Esophagus squamous epithelium (tissue), 5 donors: Measurements from ENCODE around the gene ASB5. TPM values are rescaled to one million over a fixed set of nuclear protein-coding genes. Genes with fewer than 3 reads are reported as not detected.
"Not testable (repeated sequence)": the region's sequence is repeated elsewhere in the genome, so short reads cannot be mapped to it uniquely, and the experiment has no call there.

Experiments
- DNase-seq: peaks from one replicate; lab custom pipeline; 2025; lab: John Stamatoyannopoulos, UW
- H3K27ac ChIP-seq, 4 donors: fragments of 200-600 bp; sonication (generic); one replicate each; pipeline ENCODE4 v1.5.1; 2016 to 2019; ENCODE audit warnings: mild to moderate bottlenecking in 1 of 4
- H3K27me3 ChIP-seq, 4 donors: fragments of 200-600 bp; sonication (generic); 1 replicate in 3 of 4; 2 replicates in 1 of 4; pipeline versions ENCODE4 v1.5.1 to v1.6.0; 2017 to 2021; ENCODE audit warnings: antibody characterized with exemption in 1 of 4
- H3K36me3 ChIP-seq, 3 donors: fragments of 200-600 bp; sonication (generic); one replicate each; pipeline ENCODE4 v1.5.1; 2016 to 2019
- H3K4me1 ChIP-seq, 3 donors: fragments of 200-600 bp; sonication (generic); one replicate each; pipeline ENCODE4 v1.5.1; 2017 to 2019
- H3K4me3 ChIP-seq, 4 donors: fragments of 200-600 bp; sonication (generic); 1 replicate in 3 of 4; 2 replicates in 1 of 4; pipeline ENCODE4 v1.5.1; 2016 to 2019; ENCODE audit warnings: mild to moderate bottlenecking in 2 of 4, moderate library complexity in 1 of 4
- H3K9me3 ChIP-seq, 3 donors: fragments of 200-600 bp; sonication (generic); one replicate each; pipeline ENCODE4 v1.5.1; 2016 to 2019
- POLR2A ChIP-seq, 4 donors: fragments of 450-650 bp; IDR thresholded peaks; one replicate each; pipeline ENCODE4 v1.6.1; 2017; ENCODE audit warnings: antibody characterized with exemption in 4 of 4, mild to moderate bottlenecking in 4 of 4, moderate library complexity in 3 of 4
- WGBS, 2 donors: methylation state at CpG; one replicate each; pipeline ENCODE4 v1.1.5; 2018; 5-methylcytosine and 5-hydroxymethylcytosine counted together
- intact Hi-C: fragments of 100-400 bp; cut with DNase I; formaldehyde crosslinking; loops from one replicate; pipeline ENCODE4 v1.15.0; 2022
- total RNA-seq, 4 donors: library from RNA; depleted of rRNA; stranded (reverse); fragments of >200 nt; gene quantifications; one replicate each; pipeline ENCODE4 v1.1.0, GENCODE V29; 2016
- TF ChIP-seq, protein P1 (sequence below), 6 experiments: fragments of 450-650 bp in 4 of 6; fragments of 200-600 bp in 2 of 6; sonication (generic) in 2 of 6; IDR thresholded peaks; one replicate each; pipeline ENCODE4 v1.5.1; 2016 to 2019; ENCODE audit warnings: antibody characterized with exemption in 6 of 6, mild to moderate bottlenecking in 4 of 6, moderate library complexity in 4 of 6
- donor health status: DM: yes; HTN: yes; CAD: no.

ASB5 gene
- total RNA-seq, 4 donors from 2014 or later = 0.13 to 4.0 (median 0.24) TPM

DNA sequence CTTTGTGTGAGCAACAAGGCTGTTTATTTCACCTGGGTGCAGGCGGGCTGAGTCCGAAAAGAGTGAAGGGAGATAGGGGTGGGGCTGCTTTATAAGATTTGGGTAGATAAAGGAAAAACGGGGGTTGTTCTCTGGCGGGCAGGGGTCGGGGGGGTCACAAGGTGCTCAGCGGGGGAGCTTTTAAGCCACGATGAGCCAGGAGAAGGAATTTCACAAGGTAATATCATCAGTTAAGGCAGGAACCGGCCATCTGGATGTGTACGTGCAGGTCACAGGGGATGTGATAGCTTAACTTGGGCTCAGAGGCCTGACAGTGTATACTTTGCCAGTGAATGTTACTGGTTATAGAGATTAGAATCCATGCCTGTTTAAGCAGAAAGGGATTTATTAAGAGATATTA lies 31.0 kb upstream of the ASB5 start:
- intact Hi-C loops = no loop called here
- WGBS, 2 donors = 80 to 83% methylated on average over 1 to 7 of the region's 9 CpGs
- TF ChIP-seq POLR2A (IDR thresholded peaks at IDR 0.05) = no peak
- TF ChIP-seq, protein P1, sequence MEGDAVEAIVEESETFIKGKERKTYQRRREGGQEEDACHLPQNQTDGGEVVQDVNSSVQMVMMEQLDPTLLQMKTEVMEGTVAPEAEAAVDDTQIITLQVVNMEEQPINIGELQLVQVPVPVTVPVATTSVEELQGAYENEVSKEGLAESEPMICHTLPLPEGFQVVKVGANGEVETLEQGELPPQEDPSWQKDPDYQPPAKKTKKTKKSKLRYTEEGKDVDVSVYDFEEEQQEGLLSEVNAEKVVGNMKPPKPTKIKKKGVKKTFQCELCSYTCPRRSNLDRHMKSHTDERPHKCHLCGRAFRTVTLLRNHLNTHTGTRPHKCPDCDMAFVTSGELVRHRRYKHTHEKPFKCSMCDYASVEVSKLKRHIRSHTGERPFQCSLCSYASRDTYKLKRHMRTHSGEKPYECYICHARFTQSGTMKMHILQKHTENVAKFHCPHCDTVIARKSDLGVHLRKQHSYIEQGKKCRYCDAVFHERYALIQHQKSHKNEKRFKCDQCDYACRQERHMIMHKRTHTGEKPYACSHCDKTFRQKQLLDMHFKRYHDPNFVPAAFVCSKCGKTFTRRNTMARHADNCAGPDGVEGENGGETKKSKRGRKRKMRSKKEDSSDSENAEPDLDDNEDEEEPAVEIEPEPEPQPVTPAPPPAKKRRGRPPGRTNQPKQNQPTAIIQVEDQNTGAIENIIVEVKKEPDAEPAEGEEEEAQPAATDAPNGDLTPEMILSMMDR (IDR thresholded peaks at IDR 0.05) = no peak
- DNase-seq = no peak
- Histone ChIP-seq H3K4me3 (no peak overlapping the region), H3K9me3 (no peaks in the 10 kb centered on the region), H3K27ac (no peak overlapping the region), H3K36me3 (no peaks in the 10 kb centered on the region), H3K27me3 (no peaks in the 10 kb centered on the region), H3K4me1 (no peaks in the 10 kb centered on the region)

DNA sequence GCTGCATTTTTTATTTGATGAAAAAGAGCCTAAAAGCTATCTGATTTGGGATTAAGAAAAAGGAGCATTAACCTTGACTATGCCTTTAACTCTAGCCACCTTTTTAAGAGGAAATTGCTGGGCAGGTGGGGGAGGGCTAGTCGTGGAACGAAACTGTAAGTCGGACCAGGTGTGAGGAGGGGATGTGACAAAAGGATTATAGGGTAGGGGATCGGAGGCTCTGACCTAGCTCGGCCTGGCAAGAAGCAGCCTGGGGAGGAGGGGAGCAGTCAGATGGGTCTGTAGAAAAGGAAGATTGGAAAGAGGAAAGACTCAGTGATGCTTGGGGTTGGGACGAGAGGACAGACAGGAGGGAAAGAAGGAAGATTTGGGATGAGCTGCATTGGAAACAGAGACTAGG lies 29.6 kb upstream of the ASB5 start:
- H3K27ac ChIP-seq = no peak overlapping the region
- H3K36me3 ChIP-seq = no peaks in the 10 kb centered on the region
- DNase-seq = no peak
- no peaks in the 10 kb centered on the region for H3K27me3 ChIP-seq
- no peak overlapping the region for H3K4me3 ChIP-seq
- intact Hi-C loops = no loop called here
- 81 to 82% methylated on average over 6 of the region's 6 CpGs for WGBS, 2 donors
- no peaks in the 10 kb centered on the region for H3K4me1 ChIP-seq
- TF ChIP-seq POLR2A (IDR thresholded peaks at IDR 0.05) = no peak
- H3K9me3 ChIP-seq = no peaks in the 10 kb centered on the region

DNA sequence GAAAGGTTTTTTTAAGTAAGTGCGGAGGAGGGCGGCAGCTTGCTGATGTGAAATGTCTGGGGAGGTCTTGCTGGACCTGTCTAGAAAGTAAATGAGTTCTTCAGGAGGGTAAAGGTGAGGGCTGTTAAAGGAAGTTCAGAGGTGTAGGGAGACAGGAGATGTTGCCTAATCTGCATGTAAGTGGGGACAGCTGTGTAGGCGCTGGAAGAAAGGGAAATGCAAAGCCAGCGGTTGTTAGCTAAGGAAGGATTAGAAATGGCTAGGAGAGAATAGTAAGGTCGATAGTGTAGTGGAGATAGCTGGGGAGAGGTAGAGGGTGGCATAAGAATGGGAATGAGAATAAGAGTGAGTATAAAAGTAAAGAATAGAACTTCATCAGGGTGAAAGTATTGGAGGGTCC lies 26.9 kb upstream of the ASB5 start:
- intact Hi-C loops, DNase-seq, H3K4me3 ChIP-seq, H3K27me3 ChIP-seq, H3K4me1 ChIP-seq, H3K9me3 ChIP-seq, H3K36me3 ChIP-seq, H3K27ac ChIP-seq: not testable (repeated sequence)
- WGBS, 2 donors = 50 to 64% methylated on average over 5 of the region's 5 CpGs

DNA sequence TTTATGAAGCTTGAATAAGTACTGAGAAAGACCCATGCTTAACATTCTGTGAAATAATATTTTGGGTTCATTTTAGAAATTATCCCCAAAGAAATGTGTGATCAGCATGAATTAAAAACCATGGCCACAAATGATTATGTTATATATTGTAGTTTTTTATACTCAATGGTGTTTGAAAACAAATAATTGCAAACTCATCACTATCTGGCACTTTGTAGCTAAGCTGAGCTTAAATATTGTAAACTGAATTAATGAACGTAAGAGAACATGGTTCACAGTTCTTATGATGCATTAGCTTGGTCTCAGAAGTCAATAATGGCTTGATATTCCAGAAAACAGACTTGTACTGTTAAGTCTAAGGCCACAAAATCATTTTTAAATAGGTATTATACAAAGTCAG lies 24.6 kb upstream of the ASB5 start:
- Histone ChIP-seq H3K4me1 (no peaks in the 10 kb centered on the region), H3K27ac (no peak overlapping the region), H3K9me3 (no peaks in the 10 kb centered on the region), H3K4me3 (no peak overlapping the region), H3K27me3 (no peaks in the 10 kb centered on the region), H3K36me3 (no peaks in the 10 kb centered on the region)
- intact Hi-C loops = no loop called here
- TF ChIP-seq POLR2A (IDR thresholded peaks at IDR 0.05) = no peak
- TF ChIP-seq, protein P1 (IDR thresholded peaks at IDR 0.05) = no peak
- no peak for DNase-seq
- 57 to 61% methylated on average over 1 of the region's 1 CpG for WGBS, 2 donors

DNA sequence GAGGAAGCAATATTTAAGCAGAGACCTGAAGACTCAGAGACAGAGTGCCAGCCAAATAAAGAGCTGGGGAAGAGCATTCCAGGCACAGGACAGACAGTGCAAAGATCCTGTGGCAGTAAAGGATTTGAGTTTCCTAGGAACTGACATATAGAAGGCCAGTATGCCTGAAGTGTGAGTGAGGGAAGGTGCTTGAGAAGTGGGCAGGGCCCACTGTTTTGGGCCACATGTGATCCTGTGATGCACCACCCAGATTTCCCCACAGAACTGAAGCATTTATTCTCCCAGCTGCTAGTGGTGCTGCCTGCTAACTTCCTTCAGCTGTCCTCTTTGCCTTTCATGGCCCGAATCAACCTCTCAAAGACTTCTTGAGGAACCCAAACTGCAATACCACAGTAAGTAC lies 23.9 kb upstream of the ASB5 start:
- no peak overlapping the region for H3K27ac ChIP-seq
- no peak overlapping the region for H3K4me3 ChIP-seq
- 54 to 91% methylated on average over 1 of the region's 1 CpG for WGBS, 2 donors
- intact Hi-C loops = no loop called here
- H3K27me3 ChIP-seq = no peaks in the 10 kb centered on the region
- no peak for TF ChIP-seq POLR2A (IDR thresholded peaks at IDR 0.05)
- H3K4me1 ChIP-seq = no peaks in the 10 kb centered on the region
- no peaks in the 10 kb centered on the region for H3K36me3 ChIP-seq
- no peaks in the 10 kb centered on the region for H3K9me3 ChIP-seq
- DNase-seq = no peak

DNA sequence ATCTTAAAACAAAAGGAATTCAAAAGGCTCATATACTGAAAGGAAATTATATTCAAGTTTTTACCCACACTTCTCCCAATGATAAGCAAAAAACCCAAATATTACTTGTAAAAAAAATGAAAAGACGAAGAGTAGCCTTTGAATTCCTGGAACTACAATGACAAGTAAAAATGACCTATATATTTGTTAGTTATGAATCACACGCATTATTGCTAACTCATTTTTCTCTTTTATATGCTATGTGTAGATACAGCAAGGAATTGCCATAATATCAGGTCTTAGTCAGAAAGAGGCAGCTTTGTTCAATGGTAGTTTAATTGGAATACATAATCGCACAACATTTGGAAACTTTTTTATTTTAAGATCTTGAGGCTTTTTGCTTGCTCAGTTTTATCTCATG lies 22.7 kb upstream of the ASB5 start:
- WGBS, 2 donors = 67 to 75% methylated on average over 3 of the region's 3 CpGs
- H3K36me3 ChIP-seq = no peaks in the 10 kb centered on the region
- no peak for TF ChIP-seq POLR2A (IDR thresholded peaks at IDR 0.05)
- TF ChIP-seq, protein P1 (IDR thresholded peaks at IDR 0.05) = no peak
- intact Hi-C loops = no loop called here
- H3K27ac ChIP-seq = no peak overlapping the region
- H3K27me3 ChIP-seq = no peaks in the 10 kb centered on the region
- no peak for DNase-seq
- H3K4me1 ChIP-seq = no peaks in the 10 kb centered on the region
- H3K4me3 ChIP-seq = no peak overlapping the region
- no peaks in the 10 kb centered on the region for H3K9me3 ChIP-seq

DNA sequence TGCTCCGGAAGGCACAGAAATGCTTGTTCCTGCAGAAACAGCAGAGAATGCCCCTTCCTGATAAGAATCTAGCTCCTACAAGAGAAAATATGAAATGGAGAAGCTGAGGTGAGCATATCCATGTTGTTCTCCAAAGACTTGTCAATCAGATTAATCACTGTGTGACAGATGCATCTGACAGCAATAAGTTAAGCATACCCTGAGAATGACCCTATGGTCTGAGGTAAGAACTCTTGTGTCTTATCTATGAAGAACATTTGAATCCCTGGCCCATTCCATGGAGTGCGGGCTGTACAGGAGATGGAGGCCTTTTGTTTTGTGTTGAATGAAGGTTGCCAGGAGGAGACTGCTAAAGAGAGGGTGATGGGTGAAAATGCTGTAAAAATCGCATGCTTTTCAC lies 21.5 kb upstream of the ASB5 start:
- H3K4me1 ChIP-seq = no peaks in the 10 kb centered on the region
- no peaks in the 10 kb centered on the region for H3K27me3 ChIP-seq
- no peak overlapping the region for H3K4me3 ChIP-seq
- TF ChIP-seq, protein P1 (IDR thresholded peaks at IDR 0.05) = no peak
- no peak for TF ChIP-seq POLR2A (IDR thresholded peaks at IDR 0.05)
- H3K9me3 ChIP-seq = no peaks in the 10 kb centered on the region
- 88% methylated on average over 3 of the region's 3 CpGs for WGBS, 2 donors
- H3K36me3 ChIP-seq = no peaks in the 10 kb centered on the region
- no peak for DNase-seq
- intact Hi-C loops = no loop called here
- no peak overlapping the region for H3K27ac ChIP-seq
